ENCODE data around the gene NFATC1. TPM values are rescaled to one million over a fixed set of nuclear protein-coding genes. Genes with fewer than 3 reads are reported as not detected.

NFATC1 gene
- total and polyA plus RNA-seq, 2 donors from 2014 or later = 4.3 to 17.2 TPM

DNA sequence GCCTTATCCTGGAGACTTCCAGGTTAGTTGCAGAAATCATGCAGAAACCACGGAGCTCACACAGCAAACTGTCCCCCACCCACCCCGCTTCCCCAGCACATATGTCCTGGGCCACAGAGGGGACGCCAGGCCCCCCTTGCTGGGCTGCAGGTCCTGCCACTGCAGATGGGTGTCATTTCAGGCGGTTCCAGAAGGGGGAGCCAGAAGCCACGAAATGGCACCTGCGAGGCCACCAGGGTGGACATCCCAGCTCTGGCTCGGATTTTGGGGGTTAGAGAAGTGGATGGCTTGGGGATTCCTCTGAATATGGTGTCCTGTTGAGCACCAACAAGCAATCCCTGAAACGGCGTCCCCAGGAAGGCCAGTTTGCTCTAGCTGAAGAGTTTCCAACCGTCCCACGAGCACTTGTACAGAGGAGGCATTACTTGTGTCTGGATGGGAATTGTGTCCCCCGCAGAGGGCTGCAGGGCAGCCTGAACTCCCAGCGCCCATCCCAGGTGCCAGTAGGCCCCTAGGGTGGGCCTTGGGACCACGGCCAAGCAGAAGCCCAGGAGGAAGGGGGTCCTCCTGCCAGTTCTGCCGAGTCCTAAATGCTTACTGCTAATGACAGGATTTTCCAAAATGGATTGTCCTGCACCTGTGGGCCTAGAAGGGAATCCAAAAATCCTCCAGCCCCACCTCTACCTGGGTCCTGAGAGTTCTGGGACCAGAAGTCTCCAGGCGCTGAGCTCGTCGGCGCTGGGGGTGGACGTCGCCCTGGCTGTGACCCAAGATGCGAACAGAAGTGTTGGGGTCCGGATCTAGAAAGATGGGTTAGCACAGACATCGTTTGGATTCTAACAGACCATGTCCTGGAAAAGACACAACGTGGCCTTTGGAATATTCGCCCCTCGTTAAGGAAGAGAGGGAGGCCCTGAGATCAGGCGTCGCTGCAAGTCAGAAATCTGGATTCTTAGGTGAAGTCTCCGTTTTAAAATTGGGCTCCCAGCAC is 14.6 kb upstream of the NFATC1 start:
- H3K9ac ChIP-seq (ENCODE audit: low read length in 3 of 3) = no peak overlapping the region
- no peak overlapping the region for H3K27ac ChIP-seq (ENCODE audit: low read depth in 2 of 2, low read length in 2 of 2)
- no peak overlapping the region for H3K4me3 ChIP-seq (ENCODE audit: low read length in 3 of 3)
- FAIRE-seq (no peak), DNase-seq (peak; percentile 65 to 88 (median 77))
- intact Hi-C loops (cut with DNase I) = loop anchor here (2.0 to 5.0 kb wide), 2 partner anchors 148 to 261 kb away; no protein-coding TSS in a partner anchor
- no peaks in the 10 kb centered on the region for H3K9me3 ChIP-seq (ENCODE audit: control insufficient read depth in 2 of 3, insufficient read depth in 1 of 3, low read length in 3 of 3)
- TF ChIP-seq, protein P1, sequence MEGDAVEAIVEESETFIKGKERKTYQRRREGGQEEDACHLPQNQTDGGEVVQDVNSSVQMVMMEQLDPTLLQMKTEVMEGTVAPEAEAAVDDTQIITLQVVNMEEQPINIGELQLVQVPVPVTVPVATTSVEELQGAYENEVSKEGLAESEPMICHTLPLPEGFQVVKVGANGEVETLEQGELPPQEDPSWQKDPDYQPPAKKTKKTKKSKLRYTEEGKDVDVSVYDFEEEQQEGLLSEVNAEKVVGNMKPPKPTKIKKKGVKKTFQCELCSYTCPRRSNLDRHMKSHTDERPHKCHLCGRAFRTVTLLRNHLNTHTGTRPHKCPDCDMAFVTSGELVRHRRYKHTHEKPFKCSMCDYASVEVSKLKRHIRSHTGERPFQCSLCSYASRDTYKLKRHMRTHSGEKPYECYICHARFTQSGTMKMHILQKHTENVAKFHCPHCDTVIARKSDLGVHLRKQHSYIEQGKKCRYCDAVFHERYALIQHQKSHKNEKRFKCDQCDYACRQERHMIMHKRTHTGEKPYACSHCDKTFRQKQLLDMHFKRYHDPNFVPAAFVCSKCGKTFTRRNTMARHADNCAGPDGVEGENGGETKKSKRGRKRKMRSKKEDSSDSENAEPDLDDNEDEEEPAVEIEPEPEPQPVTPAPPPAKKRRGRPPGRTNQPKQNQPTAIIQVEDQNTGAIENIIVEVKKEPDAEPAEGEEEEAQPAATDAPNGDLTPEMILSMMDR (IDR thresholded peaks at IDR 0.05; ENCODE audit: borderline replicate concordance, extremely low read depth, insufficient read depth) = peak; percentile 86
- H3K36me3 ChIP-seq (ENCODE audit: control insufficient read depth in 2 of 3, insufficient read depth in 3 of 3, low read length in 3 of 3) = peaks cover 0 to 4% (median 0%) of the 10 kb centered on the region in 3 donors
- H3K4me1 ChIP-seq (ENCODE audit: control insufficient read depth in 2 of 3, insufficient read depth in 2 of 3, low read depth in 1 of 3, low read length in 3 of 3) = no peaks in the 10 kb centered on the region
- no peaks in the 10 kb centered on the region for H3K27me3 ChIP-seq (ENCODE audit: control insufficient read depth, insufficient read depth, low read length)

DNA sequence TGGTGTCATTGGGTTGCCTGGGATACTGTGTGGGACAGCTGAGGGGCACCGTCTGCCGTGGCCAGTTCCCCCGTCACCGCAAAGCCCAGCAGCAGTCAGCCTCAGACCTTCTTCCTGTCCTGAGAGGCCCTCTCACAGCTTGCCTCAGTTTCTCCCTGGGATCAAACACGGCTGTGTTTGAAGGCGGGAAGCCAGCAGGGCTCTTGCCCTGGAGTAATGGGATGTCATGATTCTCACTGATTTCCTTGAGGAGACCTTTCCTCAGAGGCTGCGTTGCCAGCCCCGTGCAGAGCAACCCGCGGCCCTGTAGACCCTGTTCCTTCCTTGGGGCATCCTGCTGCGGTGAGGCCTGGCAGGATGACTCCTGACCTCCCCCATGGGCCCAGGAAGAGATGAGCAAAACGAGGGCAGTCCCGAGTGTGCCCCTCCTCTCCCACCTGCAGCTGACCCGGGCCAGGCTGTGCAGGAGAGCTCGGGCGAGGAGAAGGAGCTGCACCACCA is 13.9 kb upstream of the NFATC1 start:
- H3K9me3 ChIP-seq (ENCODE audit: control insufficient read depth in 2 of 3, insufficient read depth in 1 of 3, low read length in 3 of 3) = no peaks in the 10 kb centered on the region
- no peak overlapping the region for H3K9ac ChIP-seq (ENCODE audit: low read length in 3 of 3)
- no peaks in the 10 kb centered on the region for H3K27me3 ChIP-seq (ENCODE audit: control insufficient read depth, insufficient read depth, low read length)
- intact Hi-C loops (cut with DNase I) = loop anchor here (2.0 to 5.0 kb wide), 2 partner anchors 147 to 260 kb away; no protein-coding TSS in a partner anchor
- H3K4me1 ChIP-seq (ENCODE audit: control insufficient read depth in 2 of 3, insufficient read depth in 2 of 3, low read depth in 1 of 3, low read length in 3 of 3) = no peaks in the 10 kb centered on the region
- H3K4me3 ChIP-seq (ENCODE audit: low read length in 3 of 3) = no peak overlapping the region
- DNase-seq = peak in 3 of 5 donors; percentile 2 to 48 (median 27)
- TF ChIP-seq, protein P1 (IDR thresholded peaks at IDR 0.05; ENCODE audit: borderline replicate concordance, extremely low read depth, insufficient read depth) = no peak
- no peak overlapping the region for H3K27ac ChIP-seq (ENCODE audit: low read depth in 2 of 2, low read length in 2 of 2)
- peaks cover 0 to 4% (median 0%) of the 10 kb centered on the region in 3 donors for H3K36me3 ChIP-seq (ENCODE audit: control insufficient read depth in 2 of 3, insufficient read depth in 3 of 3, low read length in 3 of 3)
- FAIRE-seq = no peak

DNA sequence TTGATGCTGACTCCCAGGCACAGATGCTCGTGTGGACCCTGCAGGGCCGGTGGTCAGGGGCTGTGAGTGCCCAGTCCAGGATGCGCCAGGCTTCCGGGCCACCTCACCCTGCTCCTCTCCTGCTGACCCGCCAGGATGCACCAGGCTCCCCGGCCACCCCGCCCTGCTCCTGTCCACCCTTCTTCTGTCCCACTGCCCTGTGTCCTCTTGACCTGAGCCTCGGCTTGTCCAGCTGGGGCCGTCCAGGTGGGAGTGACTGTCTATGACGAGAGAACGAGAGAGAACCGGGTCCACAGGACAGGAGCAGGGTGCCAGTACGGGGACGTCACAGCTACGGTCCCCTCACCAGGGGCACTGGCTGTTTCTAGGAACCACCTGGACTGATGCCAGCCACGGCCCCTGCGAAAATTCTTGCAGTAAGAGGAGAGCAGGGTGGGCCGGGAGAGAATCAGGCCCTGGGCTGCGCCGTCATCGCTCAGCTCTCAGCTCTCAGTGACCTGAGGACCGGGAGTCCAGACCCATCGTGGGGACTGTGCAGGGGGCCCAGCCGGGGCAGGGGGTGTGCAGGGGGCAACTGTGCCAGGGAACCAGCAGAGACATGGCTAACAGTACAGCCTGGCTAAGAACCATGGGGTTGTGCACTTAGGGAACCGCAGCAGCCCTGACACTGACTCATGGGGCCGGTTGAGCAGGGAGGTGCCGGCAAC is 12.9 kb upstream of the NFATC1 start:
- H3K9me3 ChIP-seq (ENCODE audit: control insufficient read depth in 2 of 3, insufficient read depth in 1 of 3, low read length in 3 of 3) = no peaks in the 10 kb centered on the region
- no peak for FAIRE-seq
- H3K36me3 ChIP-seq (ENCODE audit: control insufficient read depth in 2 of 3, insufficient read depth in 3 of 3, low read length in 3 of 3) = peaks cover 0 to 4% (median 0%) of the 10 kb centered on the region in 3 donors
- no peak overlapping the region for H3K4me3 ChIP-seq (ENCODE audit: low read length in 3 of 3)
- H3K4me1 ChIP-seq (ENCODE audit: control insufficient read depth in 2 of 3, insufficient read depth in 2 of 3, low read depth in 1 of 3, low read length in 3 of 3) = no peaks in the 10 kb centered on the region
- TF ChIP-seq, protein P1 (IDR thresholded peaks at IDR 0.05; ENCODE audit: borderline replicate concordance, extremely low read depth, insufficient read depth) = no peak
- no peak overlapping the region for H3K9ac ChIP-seq (ENCODE audit: low read length in 3 of 3)
- H3K27me3 ChIP-seq (ENCODE audit: control insufficient read depth, insufficient read depth, low read length) = no peaks in the 10 kb centered on the region
- no peak overlapping the region for H3K27ac ChIP-seq (ENCODE audit: low read depth in 2 of 2, low read length in 2 of 2)
- DNase-seq = peak in 3 of 5 donors; percentile 3 to 71 (median 50)
- intact Hi-C loops (cut with DNase I) = loop anchor here (5.0 kb wide), 1 partner anchor 259 kb away; no protein-coding TSS in a partner anchor

Measured in kidney (tissue), 14 donors.